ENCODE data around the gene SAP30BP.
A peak's percentile ranks its signal among the peaks of the same experiment; 100 is the strongest.

The SAP30BP gene

DNA sequence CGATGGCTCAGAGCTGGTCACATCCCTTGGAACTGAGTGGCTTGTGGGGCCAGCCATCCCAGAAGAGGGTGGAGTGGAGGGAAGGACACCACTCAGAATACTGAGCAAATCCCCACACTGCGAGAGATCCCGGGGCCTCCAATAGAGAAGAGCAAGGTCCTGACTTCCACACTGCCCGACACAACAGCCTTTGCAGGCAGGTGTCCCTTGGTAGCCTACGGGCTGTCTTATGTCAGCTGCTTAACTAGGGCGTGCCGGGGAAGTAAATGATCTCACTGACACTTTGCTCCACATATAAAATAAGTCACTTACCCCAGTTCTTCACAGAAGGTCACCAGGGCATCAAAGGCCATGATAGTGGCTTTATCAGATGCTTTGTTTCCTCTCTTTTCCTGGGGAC is 16.3 kb upstream of the SAP30BP start:
- DNase-seq = no peak

DNA sequence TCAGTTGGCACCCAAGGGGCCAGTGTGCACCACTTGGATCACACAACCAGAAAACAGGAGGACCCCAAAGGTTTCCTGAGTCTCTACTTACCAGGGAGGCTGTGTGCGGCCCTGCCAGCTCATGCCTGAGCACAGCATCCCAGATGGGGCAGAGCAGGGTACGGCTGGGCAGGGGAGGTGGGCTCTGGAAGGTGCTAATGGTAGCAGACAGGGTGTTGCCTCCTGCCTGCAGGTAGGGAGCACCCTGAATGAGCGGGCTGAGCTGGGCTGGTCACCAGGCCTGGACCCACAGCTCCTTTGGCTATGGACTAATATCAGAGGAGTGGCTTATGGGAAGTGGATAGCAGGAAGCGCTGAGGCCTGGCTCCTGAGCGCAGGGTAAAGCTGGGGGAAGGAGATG is 14.8 kb upstream of the SAP30BP start:
- DNase-seq = no peak

DNA sequence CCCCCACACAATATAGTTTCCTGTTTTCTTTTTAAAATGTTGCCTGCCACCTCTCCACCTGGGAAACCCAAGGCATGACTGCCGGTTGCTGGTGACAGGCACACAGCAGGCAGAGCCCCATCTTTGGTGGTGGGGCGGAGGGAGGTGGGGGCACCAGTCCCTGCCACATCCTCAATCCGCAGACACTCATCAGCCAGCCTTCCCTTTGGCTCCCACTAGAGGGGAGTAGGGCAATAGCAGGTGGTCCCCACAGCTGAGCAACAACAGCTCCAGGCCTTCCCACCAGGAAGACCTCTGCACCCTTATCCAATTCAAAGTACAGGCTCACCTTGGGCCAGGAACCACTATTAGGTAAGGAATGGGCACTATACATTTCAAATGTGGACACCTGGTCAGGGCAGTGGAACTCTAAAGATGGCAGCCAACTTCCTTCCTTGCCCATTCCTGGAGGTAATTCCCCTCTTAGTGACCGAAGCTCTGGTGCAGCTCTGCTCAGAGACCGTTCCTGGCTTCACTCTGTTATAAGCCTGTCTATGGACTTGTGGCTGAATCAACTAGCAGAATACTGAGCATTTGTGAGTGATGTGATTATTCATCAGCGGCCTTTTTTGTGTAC is 14.1 kb upstream of the SAP30BP start:
- DNase-seq = peak in 1 of 2 experiments; percentile 11

DNA sequence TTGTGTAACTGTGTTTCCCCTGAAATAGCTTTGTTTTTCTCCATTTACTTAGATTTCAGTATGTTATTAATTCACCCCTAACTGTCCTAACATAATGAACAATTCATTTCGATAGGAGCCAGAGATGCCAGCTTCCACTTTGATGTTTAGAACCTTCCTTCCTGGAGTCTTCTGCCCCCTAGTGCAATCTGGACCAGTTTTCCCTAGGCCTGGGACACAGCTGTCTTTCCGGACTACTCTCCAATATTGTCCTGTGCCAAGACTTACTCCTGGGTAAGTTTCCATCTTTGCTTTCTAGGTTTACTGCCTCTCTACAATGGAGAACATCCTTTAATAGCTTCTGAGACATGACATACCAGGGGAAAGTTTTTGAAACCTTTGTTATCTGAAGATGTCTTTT is 13.0 kb upstream of the SAP30BP start:
- no peak for DNase-seq

DNA sequence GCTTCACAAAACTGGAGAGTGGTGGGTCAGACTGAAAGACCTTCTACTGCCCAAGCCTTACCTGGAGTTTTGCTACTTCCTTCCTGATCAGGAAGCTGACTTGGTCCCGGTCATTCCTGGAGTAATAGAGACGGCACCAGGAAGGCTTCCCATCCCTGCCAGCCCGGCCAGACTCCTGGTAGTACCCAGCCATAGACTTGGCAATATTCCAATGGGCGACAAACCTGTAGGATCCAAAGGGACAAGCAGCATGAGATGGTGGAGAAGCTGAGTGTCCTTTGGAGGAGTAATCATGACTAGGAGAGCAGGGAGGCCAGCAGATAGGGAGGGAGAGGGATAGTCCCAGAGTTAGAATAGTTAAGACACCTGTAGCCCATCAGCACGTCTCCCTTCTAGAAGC is 8.9 kb upstream of the SAP30BP start:
- DNase-seq = no peak

GRCh38 chr17:75661531-75661930 is 5.6 kb upstream of the SAP30BP start:
- no peak for DNase-seq

GRCh38 chr17:75662511-75662910 is 4.6 kb upstream of the SAP30BP start:
- DNase-seq = no peak

DNA sequence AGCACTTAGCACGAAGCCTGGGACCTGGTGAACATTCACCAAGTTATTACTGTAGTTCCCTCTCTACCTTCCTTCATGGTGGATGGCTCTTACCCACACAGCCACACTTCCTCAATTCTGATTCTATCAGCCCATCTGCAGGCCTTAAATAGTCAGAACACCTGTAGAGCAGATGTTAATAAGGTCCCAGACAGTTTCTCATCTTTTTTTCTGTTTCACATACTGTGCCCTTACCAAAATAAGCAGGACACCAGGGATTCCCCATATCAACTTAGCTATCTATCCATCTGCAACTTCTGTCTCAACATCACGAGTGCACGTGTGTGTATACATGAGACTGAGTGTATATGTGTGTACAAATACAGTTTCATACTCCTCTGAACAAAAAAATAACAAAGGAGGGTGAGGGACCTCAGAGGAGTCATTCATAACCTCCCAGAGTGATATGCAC is 3.0 kb upstream of the SAP30BP start:
- peak in 1 of 2 experiments; percentile 12 for DNase-seq

- DNase-seq = no peak
These were observed 1.2 kb upstream of the SAP30BP start for GRCh38 chr17:75665981-75666380.

- DNase-seq = no peak
These were observed 687 bp downstream of the SAP30BP start for GRCh38 chr17:75667825-75668224.

DNA sequence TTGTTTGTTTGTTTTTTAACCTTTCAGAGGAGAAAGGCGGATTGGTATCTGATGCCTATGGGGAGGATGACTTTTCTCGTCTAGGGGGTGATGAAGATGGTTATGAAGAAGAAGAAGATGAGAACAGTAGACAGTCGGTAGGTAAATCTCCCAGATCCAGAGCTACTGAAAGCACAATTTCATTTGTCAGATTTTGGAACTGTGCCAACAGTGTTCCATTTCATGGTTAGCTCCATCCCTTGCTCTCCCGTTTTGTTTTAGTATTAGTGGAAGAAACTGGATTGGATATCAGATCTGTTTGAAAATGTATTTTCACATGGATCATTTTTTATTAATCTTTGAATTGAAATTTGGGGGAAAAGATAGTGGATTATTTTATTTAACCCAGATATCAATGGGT is 1.4 kb downstream of the SAP30BP start:
- no peak for DNase-seq

DNA sequence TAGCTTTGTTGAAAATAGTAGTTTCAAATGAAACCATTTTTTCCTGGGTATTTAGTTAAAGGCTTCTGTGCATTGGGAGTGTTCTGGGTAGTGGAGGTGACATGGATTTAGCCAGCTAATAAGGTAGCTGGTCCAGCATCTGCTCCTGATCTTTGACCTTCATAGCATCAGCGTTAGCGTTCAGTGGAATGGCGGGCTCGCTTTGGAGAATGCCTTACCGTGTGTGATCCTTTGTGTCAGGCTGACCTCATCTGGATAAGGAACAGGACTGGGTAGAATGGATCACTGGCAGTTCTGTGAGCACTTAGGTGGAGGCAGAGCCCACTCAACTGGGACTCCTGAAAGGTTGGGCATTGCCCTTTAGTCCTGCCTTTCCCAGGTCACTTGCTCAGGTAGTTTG is 3.7 kb downstream of the SAP30BP start:
- no peak for DNase-seq

GRCh38 chr17:75672011-75672410 is 4.9 kb downstream of the SAP30BP start:
- no peak for DNase-seq

GRCh38 chr17:75673487-75673886 is 6.3 kb downstream of the SAP30BP start:
- DNase-seq = no peak

- DNase-seq = no peak
These were observed 9.3 kb downstream of the SAP30BP start for GRCh38 chr17:75676461-75676860.

DNA sequence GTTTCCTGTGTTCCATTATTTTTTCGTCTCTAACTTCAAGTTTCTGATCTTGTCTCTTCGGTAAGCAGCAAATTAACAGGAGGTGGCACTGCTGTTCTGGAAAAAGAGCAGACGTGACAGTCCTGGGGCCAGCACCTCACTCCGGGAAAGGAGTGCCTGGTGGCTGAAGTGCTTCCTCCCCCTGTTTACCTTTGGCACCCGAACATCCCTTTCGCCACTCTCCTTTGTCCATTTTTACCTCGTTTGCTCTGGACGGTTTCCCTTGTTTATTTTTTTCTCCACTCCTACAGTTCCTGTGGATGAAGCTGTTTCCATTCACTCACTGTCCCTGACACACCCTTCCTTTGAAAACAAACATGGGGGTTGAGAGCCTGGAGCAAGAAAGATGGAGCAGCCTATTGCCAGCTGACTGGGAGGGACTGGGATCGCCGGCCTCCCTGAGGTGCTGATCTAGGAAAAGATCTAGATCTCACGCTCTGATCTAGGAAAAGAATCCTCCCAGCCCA is 12.6 kb downstream of the SAP30BP start:
- no peak for DNase-seq

DNA sequence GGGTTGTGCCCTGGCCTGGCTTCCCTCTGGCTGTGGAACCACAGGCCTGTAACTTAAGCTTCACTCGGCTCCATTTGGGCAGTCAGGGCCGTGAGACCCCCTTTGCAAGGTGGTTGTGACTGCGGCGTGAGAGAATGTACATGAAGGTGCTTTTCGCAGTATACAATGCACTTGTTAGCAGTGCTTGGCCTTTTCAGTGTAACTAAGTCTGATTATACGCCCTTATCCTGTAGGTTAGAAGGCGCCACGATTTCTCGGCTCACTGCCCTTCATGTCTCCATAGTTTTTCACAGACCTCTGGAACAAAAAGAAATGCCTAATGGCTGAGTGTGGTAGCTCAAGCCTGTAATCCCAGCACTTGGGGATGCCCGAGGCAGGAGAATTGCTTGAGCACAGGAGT is 13.3 kb downstream of the SAP30BP start:
- DNase-seq = no peak

DNA sequence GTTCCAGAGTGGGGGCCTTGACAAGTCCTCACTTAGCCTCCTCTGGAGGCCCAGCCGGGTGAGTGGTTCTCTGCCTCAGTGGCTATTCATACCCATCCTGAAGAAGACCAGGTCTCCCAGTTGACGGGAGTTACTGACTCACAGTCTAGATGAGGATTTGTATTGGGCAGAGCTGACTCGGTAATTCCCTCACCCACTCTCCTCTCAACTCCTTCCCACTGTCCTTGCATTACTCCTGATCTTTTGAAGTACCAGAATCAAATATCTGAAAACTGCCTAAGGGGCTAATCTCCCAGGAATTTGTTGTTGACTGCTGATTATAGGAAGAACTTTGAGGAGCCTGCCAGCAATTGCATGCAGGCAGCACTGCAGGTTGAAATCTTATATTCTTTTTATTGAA is 14.2 kb downstream of the SAP30BP start:
- DNase-seq = no peak

- DNase-seq = no peak
These were observed 16.4 kb downstream of the SAP30BP start for GRCh38 chr17:75683583-75683982.

DNA sequence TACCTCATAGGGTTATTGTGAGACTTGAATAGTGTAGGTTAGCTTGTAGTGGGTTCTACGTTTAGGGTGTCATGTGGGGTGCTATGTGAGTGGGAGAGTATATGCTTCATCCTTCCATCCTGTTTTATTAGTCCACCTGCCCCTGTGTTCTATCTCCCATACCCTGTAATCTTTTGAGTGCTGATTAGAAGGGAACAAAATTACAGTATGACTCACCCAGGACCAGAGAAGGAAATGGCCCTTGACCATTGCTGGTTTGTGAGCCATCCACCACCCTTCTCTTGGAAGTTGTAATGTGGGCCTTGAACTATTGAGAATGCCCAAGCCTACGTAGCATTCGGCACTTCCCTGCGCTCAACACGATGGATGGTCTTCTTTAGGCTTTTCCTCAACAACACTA is 17.1 kb downstream of the SAP30BP start:
- DNase-seq = no peak

- DNase-seq = no peak
These were observed 17.8 kb downstream of the SAP30BP start for GRCh38 chr17:75684924-75685323.

GRCh38 chr17:75685499-75685898 is 18.4 kb downstream of the SAP30BP start:
- no peak for DNase-seq

DNA sequence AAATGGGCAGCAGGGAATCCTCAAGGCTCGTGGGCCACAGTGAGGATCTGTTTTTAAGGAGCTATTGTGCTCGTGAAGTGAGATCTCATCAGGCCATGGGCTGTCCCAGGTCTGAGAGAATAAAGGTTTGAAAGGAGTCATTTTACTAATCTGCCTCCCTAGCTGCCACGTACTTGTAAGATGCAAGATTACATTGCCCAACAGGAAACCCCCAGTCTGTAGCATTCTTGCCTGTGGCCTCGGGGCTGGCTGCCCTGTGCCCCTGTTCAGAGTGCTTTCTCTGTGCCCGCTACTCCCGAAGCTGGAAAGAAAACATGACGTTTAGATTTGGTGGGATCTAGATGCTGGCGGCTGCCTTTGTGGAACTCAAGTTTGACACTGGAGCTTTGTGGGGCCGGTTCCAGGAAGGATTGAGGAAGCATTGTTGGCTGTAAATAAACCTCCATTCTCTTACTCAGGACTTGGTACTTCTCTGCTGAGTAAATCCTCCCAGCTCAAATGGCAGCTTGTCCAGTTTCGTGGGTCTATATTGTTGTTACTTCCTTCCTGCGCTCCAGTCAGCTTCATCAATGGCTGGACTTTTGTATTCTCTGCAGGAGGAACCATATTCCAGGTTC is 21.2 kb downstream of the SAP30BP start:
- DNase-seq = peak; percentile 44 to 56

DNA sequence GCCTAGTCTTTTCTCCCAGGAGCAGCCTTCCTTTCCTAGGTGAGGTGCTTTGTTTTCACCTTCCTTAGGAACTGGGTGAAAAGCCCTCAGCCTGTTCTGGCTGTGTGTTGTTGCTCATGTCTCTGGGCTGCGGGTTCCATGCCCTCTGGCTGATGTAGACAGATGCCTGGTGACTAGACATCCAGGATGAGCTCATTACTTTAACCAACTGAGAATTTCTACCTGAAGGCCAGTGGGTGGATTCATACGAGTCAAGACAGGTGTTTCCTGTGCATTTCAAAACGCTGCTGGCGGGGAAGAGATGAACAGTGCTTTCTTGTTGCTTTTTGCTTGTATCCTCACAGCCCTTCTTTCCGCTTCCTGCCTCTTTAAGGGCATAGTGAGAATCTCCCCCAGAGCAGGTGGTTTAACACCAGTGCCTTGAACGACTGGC is 22.3 kb downstream of the SAP30BP start:
- no peak for DNase-seq

- DNase-seq = no peak
These were observed 24.2 kb downstream of the SAP30BP start for GRCh38 chr17:75691371-75691791.
